ENCODE data around the gene EPS15. TPM values are rescaled to one million over a fixed set of nuclear protein-coding genes. Genes with fewer than 3 reads are reported as not detected.
"Not testable (repeated sequence)": the region's sequence is repeated elsewhere in the genome, so short reads cannot be mapped to it uniquely, and the experiment has no call there.

EPS15 gene
- total RNA-seq, 4 donors from 2014 or later = 94.8 to 133 (median 125) TPM

DNA sequence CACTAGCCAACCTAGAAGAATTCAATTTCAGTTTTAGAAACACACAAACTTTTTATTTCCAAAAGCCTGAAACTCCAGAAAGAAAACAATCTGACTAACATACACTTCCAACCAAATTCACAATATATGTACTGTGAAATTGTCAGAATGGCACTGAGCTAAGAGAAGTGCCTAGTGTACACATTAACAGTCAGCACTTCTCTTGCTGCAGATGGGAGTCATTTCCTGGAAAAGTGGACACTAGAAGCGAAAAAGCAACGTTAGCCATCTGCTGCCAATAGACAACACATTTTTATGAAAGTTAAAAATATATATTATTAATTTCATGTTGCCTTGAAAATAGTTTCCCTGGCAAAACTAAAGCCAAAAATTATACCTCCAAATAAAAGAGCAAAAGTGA is 66.1 kb downstream of the EPS15 start:
- Histone ChIP-seq H3K27me3 (no peaks in the 10 kb centered on the region), H3K9me3 (no peaks in the 10 kb centered on the region), H3K36me3 (peaks cover 0 to 24% (median 8%) of the 10 kb centered on the region in 3 donors), H3K4me3 (no peak overlapping the region), H3K4me1 (peaks cover 0 to 4% (median 0%) of the 10 kb centered on the region in 4 donors), H3K27ac (no peak overlapping the region)
- no peak for DNase-seq (ENCODE audit: low spot score in 2 of 2)
- WGBS, 2 donors = 35 to 40% methylated on average over 2 of the region's 2 CpGs
- TF ChIP-seq, protein P1, sequence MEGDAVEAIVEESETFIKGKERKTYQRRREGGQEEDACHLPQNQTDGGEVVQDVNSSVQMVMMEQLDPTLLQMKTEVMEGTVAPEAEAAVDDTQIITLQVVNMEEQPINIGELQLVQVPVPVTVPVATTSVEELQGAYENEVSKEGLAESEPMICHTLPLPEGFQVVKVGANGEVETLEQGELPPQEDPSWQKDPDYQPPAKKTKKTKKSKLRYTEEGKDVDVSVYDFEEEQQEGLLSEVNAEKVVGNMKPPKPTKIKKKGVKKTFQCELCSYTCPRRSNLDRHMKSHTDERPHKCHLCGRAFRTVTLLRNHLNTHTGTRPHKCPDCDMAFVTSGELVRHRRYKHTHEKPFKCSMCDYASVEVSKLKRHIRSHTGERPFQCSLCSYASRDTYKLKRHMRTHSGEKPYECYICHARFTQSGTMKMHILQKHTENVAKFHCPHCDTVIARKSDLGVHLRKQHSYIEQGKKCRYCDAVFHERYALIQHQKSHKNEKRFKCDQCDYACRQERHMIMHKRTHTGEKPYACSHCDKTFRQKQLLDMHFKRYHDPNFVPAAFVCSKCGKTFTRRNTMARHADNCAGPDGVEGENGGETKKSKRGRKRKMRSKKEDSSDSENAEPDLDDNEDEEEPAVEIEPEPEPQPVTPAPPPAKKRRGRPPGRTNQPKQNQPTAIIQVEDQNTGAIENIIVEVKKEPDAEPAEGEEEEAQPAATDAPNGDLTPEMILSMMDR (IDR thresholded peaks at IDR 0.05) = no peak
- TF ChIP-seq EP300 (IDR thresholded peaks at IDR 0.05) (no peak), POLR2A (IDR thresholded peaks at IDR 0.05) (no peak)

DNA sequence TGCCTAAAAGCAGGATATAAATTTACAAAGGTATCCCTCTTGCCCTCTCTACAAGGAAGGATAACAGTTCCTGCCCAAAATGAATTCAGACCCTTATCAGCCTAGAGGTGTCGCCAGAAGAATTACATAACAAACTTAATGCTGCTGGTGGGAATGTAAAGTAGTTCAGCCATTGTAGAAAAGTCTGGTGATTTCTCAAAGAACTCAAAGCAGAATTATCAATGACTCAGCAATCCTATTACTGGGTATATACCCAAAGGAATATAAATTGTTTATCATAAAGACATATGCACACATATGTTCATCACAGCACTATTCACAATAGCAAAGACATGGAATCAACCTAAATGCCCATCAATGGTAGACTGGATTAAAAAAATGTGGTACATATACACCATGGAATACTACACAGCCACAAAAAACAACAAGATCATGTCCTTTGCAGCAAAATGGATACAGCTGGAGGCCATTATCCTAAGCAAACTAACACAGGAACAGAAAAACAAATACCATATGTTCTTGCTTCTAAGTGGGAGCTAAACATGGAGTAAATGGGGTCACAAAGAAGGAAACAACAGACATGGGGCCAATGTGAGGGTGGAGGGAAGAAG is 70.1 kb downstream of the EPS15 start:
- H3K27me3 ChIP-seq; H3K9me3 ChIP-seq; DNase-seq (ENCODE audit: low spot score in 2 of 2); H3K4me3 ChIP-seq; H3K27ac ChIP-seq: not testable (repeated sequence)
- H3K36me3 ChIP-seq = peaks cover 0 to 37% (median 8%) of the 10 kb centered on the region in 3 donors
- 96 to 100% methylated on average over 1 of the region's 1 CpG for WGBS, 2 donors
- H3K4me1 ChIP-seq = peaks cover 0 to 19% (median 0%) of the 10 kb centered on the region in 4 donors

DNA sequence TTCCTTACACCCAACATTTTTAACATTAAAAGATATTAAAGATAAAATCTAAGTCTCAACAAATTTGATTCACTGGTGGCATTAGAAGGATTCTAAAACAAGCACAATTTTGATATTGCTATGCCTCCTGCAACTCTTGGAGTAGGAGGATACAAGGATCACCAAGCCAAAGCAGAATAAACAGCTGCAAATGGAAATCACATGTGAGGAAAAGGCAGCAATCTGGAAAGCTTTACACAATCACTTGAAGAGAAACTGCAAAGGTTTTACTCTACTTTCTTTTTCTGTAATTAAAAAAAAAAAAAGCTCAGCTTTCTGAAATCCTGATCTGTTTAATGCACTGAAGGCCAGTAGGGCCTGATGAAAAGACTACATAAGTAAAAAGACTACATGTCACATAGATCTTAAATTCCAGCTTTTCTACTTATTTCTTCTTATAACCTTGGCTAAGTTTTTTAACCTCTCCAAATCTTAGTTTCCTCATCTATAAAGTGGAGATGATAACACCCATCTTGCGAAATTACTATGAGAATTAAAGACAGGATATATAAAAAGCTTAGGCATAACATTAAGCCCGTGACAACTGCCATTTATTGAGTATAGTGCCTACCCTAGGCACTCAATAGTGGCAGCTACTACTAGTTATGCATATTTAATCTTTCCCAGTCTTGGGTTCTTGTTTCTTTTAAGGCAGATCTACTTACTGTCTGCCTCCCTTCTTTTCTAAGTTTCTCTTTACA is 73.5 kb downstream of the EPS15 start:
- Histone ChIP-seq H3K4me1 (peaks cover 0 to 23% (median 3%) of the 10 kb centered on the region in 4 donors), H3K27me3 (no peaks in the 10 kb centered on the region), H3K4me3 (no peak overlapping the region), H3K9me3 (no peaks in the 10 kb centered on the region), H3K27ac (peak overlapping the region in 2 of 4 donors; percentile 26 to 58), H3K36me3 (peaks cover 0 to 44% (median 8%) of the 10 kb centered on the region in 3 donors)
- TF ChIP-seq POLR2A (IDR thresholded peaks at IDR 0.05) = no peak
- WGBS, 2 donors = 88 to 91% methylated on average over 2 of the region's 2 CpGs
- no peak for DNase-seq (ENCODE audit: low spot score in 2 of 2)

DNA sequence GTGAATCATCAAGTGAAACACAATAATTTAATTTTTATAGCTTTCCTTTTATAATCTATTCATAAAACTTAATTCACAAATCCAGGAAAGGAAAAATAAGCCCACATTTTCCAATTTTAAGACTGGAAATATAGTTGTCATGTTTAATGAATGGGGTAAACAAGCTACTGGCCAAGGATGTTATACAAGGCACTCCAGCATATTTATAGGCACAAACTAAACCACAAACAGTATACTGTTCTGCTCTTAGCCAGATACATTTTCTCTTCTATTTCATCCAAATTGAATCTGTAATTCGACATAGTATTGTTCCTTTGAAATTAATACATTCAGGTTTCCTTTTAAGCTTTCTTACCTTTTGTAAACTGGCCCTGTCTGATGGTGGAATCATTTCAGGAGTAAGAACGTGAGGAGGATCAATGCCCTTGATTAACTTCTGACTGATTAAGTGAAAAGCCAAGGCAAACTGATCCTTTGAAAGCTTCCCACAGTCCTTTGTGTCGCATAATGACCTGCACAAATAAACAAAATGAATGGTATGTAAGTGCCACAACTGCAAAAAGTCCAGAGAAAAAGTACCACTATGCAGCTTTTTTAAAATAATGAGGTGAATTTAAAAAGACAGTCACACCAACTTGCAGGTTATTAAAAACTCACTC is 74.4 kb downstream of the EPS15 start:
- H3K36me3 ChIP-seq = peaks cover 0 to 43% (median under 1%) of the 10 kb centered on the region in 3 donors
- TF ChIP-seq EP300 (IDR thresholded peaks at IDR 0.05) (no peak), POLR2A (IDR thresholded peaks at IDR 0.05) (no peak)
- TF ChIP-seq, protein P1 (IDR thresholded peaks at IDR 0.05) = no peak
- no peak for DNase-seq (ENCODE audit: low spot score in 2 of 2)
- no peaks in the 10 kb centered on the region for H3K27me3 ChIP-seq
- H3K9me3 ChIP-seq = no peaks in the 10 kb centered on the region
- H3K4me1 ChIP-seq = peaks cover 0 to 23% (median 3%) of the 10 kb centered on the region in 4 donors
- peak overlapping the region in 1 of 4 donors; percentile 26 for H3K27ac ChIP-seq
- 76 to 79% methylated on average over 3 of the region's 3 CpGs for WGBS, 2 donors
- no peak overlapping the region for H3K4me3 ChIP-seq

DNA sequence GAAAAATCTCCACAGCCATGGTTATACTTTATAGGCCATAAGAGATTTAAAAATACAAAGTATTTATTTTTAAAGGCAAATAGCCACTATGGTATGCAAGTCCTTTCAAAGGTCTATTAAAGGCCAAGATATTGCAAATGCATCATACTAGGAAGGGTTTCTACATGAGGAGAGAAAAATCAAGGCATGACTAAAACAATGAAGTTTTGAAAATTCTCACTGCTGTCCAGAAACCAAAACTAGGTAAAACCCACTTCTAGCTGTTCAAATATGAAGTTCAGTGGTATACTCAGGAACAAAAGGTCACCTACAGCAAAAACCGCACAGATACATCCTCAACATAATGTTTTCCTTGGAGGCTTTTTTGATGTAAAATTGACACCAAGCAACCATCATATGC is 75.0 kb downstream of the EPS15 start:
- WGBS, 2 donors = 90 to 97% methylated on average over 1 of the region's 1 CpG
- peaks cover 0 to 43% (median 0%) of the 10 kb centered on the region in 3 donors for H3K36me3 ChIP-seq
- H3K4me1 ChIP-seq = peaks cover 0 to 23% (median 3%) of the 10 kb centered on the region in 4 donors
- H3K9me3 ChIP-seq = no peaks in the 10 kb centered on the region
- no peak overlapping the region for H3K4me3 ChIP-seq
- H3K27ac ChIP-seq = no peak overlapping the region
- no peak for DNase-seq (ENCODE audit: low spot score in 2 of 2)
- no peak for TF ChIP-seq EP300 (IDR thresholded peaks at IDR 0.05)
- TF ChIP-seq POLR2A (IDR thresholded peaks at IDR 0.05) = no peak
- TF ChIP-seq, protein P1 (IDR thresholded peaks at IDR 0.05) = no peak
- no peaks in the 10 kb centered on the region for H3K27me3 ChIP-seq

DNA sequence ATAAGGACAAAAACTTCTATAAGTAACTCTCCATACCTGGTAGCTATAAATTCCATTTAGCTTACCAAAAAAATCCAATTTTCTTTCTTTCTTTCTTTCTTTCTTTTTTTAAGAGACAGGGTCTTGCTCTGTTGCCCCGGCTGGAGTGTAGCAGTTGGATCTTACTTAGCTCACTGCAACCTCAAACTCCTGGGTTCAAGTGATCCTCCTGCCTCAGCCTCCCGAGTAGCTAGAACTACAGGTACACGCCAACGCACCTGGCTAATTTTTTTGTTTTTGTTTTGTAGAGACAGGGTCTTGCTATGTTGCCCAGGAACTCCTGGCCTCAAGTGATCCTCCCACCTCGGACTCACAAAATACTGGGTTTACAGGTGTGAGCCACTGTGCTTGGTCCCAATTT is 75.5 kb downstream of the EPS15 start:
- Histone ChIP-seq H3K36me3 (peaks cover 0 to 46% (median 0%) of the 10 kb centered on the region in 3 donors), H3K27ac (no peak overlapping the region), H3K4me1 (peaks cover 0 to 23% (median 3%) of the 10 kb centered on the region in 4 donors), H3K27me3 (no peaks in the 10 kb centered on the region), H3K4me3 (no peak overlapping the region), H3K9me3 (no peaks in the 10 kb centered on the region)
- no peak for DNase-seq (ENCODE audit: low spot score in 2 of 2)
- WGBS, 2 donors = 98% methylated on average over 5 of the region's 5 CpGs
- TF ChIP-seq EP300 (IDR thresholded peaks at IDR 0.05) = no peak
- no peak for TF ChIP-seq POLR2A (IDR thresholded peaks at IDR 0.05)
- TF ChIP-seq, protein P1 (IDR thresholded peaks at IDR 0.05) = no peak

All from tibial nerve (tissue), 4 donors.